HG02798 (cell line): Measurements from ENCODE around the gene ZNF646.

Experiments used
- ATAC-seq: cut with Tn5 transposase; IDR thresholded peaks from one replicate; pipeline ENCODE4 v1.9.1; 2021; ENCODE audit warnings: mild to moderate bottlenecking; ENCODE audit not compliant: unreplicated experiment, poor library complexity

The ZNF646 gene

DNA sequence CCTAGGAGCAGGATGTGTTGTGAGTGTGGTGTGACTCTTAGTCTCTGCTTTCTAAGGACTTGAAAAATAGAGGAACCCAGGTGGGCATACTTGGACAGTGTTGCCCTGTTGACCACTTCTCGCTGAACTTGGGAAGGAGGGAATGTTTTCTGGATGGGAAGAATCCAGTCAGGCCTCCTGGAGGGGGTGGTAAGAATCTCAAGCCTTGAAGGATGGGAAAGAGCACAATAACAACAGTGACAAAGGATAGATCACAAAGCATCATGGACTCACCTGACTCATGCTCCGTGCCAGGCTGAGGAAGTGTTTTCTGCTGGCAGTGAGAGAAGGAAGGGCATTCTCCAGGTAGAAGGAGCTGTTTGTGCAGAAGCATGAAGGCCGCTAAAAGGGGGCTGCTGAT lies 51.6 kb downstream of the ZNF646 start:
- no peak for ATAC-seq

DNA sequence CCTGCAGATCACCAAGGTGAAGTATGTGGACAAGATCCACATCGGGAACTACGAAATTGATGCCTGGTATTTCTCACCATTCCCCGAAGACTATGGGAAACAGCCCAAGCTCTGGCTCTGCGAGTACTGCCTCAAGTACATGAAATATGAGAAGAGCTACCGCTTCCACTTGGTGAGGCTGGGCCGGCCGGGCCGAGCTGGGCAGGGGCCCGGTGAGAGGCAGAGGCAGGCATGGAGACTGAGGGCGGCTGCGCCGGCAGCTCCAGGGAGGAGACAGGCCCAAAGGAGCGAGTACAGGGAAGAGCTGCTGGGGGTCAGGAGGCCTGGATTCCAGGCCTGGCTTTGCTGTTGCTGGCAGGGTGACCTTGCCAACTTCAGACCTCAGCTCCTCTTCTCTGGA lies 53.0 kb downstream of the ZNF646 start:
- ATAC-seq = no peak

DNA sequence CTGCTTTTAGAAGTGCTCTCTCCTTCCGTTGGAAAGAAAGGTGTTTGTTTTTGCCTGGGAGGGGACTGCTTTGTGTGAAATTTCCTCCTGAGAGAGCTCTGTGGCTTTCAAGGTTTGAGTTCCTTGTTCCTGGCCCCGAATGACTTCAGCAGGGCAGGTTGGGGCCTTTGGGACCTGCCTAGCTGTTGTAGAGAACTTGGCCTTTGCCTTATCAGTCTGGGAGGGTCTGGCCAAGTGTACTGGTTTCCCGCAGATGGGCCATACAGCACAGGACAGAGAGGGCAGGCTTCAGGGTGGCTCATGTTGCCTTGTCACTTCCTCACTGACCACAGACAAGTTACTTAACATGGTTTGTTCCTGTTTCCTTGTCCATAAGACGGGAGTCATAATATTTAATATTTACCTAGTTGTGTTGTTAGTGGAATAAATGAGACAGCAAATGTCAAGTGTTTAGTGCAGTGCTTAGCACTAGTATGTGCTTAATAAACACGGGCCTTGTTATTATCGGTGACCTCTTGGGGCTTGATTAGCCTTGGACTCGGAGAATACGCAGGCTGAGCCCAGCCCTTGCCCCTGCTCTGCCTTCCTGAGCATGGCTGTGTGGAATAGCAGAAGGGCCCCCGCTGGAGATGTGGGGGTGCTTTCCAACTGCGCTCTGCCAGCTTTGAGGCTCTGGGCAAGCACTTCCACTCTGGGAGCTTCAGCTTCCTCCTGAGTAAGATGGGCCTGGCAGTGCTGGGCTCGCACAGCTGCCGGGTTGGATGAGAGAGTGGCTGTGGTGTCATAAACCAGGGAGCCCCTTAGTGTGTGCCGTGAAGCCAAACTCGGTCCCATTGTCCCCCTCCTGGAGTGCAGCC lies 54.7 kb downstream of the ZNF646 start:
- ATAC-seq = no peak

DNA sequence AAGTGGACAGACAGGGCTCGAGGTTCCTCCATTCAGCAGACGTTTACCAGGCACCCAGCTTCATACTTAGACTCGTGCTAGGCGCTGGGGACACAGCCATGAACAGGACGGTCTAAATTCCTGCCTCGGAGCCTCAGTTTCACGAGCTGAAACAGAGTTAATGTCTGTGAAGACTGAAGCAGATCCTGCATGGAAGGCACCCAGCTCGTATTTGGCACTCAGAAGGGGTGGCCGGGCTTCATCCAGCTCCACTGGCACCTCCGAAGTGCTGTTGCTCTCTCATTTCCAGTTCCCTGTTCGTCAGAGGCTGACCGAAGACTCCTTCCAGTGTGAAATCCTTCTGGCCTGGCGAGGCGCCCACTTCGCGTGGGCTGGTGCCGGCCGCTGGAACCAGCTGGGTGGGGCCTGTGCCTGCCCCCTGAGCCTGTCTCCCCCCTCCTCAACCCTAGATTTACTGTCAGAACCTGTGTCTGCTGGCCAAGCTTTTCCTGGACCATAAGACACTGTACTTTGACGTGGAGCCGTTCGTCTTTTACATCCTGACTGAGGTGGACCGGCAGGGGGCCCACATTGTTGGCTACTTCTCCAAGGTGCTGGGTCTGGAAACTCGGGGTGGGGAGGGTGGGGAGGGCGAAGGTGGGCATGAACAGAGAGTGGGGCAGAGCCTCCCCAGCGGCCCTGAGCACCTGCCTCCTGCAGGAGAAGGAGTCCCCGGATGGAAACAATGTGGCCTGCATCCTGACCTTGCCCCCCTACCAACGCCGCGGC lies 55.5 kb downstream of the ZNF646 start:
- no peak for ATAC-seq

DNA sequence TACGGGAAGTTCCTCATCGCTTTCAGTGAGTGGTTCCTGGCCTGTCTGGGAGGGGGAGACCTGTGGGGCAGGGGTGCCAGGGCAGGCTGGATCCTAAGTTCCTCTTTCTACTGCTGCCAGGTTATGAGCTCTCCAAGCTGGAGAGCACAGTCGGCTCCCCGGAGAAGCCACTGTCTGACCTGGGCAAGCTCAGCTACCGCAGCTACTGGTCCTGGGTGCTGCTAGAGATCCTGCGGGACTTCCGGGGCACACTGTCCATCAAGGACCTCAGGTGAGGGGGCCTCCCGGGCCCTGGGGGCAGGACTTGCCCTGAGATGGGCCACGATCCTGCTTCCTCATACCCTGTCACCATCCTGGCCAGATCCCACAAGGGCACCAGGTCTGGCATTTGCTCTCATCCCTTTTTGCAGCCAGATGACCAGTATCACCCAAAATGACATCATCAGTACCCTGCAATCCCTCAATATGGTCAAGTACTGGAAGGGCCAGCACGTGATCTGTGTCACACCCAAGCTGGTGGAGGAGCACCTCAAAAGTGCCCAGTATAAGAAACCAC lies 56.2 kb downstream of the ZNF646 start:
- no peak for ATAC-seq

DNA sequence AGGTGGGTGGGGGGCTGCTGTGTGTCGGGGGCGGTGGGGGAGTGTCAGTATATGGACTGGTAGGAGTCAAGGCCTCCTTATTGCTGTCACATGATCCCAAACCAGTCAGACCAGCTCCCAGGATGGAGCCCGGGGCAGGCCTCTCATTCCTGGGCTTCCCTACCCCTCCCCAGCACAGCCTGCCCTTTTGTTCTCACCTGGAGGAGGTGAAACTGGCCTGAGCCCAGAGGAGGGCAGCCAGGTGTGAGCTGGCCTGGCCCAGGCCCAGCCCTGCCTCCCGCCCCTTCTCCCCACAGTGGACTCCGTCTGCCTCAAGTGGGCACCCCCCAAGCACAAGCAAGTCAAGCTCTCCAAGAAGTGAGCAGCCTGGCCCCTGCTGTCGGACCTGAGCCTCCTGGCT lies 56.7 kb downstream of the ZNF646 start:
- ATAC-seq = no peak

DNA sequence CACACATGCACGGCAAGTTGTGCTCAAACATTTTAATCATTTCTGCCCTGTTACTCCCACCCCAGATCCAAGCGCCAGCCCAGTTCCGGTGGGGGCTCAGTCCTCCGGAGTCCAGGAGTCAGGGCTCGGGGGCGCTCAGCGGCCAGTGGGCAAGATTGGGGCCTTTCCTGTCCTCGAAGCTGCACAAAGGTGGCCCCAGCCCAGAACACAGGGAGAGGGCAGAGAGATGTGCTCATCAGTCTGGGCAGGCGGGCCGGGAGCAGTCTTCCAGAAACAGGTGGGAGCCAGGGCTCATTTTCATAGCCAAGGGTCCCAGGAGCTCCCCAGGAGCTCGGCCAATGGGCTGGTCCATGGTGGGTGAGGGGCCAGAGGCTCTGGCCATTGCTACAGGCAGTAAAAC lies 57.2 kb downstream of the ZNF646 start:
- ATAC-seq = no peak

DNA sequence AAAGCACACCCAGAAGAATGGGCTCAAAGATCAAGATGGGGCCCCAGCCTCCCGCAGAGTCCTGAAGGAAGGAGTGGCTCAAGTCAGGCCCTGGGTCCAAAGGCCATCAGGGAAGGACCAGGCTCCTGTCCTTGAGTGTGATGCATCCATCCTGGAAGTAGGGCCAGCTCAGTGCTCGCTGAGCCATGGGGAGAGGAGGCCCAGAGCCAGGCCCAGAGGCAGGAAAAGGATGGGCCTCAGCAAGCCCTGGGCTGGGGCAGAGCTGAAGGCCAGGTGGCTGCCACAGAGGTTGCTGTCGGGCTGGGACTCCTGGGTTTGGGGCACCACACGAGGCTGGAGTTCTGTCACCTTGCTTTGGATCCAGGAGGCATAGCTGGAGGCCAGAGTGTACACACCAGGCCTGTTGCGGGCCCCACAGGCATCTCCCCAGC lies 57.6 kb downstream of the ZNF646 start:
- ATAC-seq = no peak

DNA sequence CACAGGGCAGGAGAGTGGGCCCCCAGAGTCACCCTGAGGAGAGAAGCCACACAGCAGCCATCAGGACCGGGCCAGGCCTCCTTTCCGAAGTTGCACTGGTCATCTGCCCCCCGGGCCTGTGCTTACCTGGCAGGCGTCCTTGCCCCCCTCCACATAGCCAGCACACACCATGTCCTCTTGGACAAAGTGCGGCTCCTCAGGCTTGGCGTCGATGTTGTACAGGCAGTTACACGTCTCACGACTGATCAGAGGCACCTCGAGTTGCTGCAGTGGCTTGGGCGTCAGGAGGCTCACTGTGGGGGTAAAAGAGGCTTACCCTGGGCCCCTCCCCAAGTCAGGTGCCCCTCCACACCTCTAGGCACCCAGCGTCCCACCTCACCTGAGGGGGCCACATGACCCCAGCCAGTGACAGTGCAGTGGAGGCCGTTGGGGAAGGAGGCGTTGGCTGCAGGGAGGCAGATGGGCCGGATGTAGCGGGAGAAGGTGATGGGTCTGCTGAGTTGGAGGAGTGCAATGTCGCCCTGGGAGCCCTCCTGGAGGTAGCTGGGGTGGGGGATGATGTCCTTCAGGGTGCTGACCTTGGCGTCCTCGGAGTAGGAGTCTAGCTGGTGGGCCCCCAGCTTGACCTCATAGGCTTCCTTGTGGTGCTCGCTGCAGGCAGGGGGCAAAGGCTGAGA lies 58.2 kb downstream of the ZNF646 start:
- no peak for ATAC-seq

DNA sequence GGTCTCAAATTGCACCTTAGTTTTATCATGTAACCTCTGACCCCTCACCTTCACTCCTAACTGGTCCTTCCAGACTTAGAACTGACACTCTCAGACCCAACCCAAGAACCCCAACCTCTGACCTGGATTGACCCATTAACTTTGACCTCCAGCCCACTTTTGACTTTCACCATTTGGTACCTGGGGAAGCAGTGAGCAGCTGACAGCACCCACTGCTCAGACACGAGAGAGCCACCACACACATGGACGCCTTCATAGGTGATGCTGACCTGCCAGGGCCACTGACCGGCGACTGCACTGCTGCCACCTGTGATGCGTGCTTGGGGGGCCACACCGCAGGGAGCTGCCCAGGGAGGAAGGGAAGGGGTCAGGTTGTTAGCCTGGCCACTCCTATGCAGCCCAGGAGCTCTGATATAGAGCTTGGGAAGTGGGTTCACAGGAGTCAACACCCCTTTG lies 58.9 kb downstream of the ZNF646 start:
- ATAC-seq = no peak
